ENCODE results near the gene CCSAP. TPM values are rescaled to one million over a fixed set of nuclear protein-coding genes. Genes with fewer than 3 reads are reported as not detected.

Gene CCSAP
- total RNA-seq, 1 experiment from 2014 or later: 8.5 TPM

GRCh38 chr1:229297746-229298145, 45.1 kb downstream of the CCSAP start:
- Histone ChIP-seq H3K27me3 (ENCODE audit: insufficient read depth, low read length) (no peaks in the 10 kb centered on the region), H3K56ac (ENCODE audit: insufficient read length, low read depth, low read length) (no peak overlapping the region), H4K91ac (ENCODE audit: insufficient read length, low read depth, low read length) (no peak overlapping the region)

More at GRCh38 chr1:229297746-229298145, 45.1 kb downstream of the CCSAP start:
- Histone ChIP-seq H2BK120ac (ENCODE audit: low read depth, low read length, poor library complexity, severe bottlenecking) (no peak overlapping the region), H3K4me1 (ENCODE audit: insufficient read depth, low read length) (no peaks in the 10 kb centered on the region), H3K23ac (ENCODE audit: insufficient read length, low read depth, low read length) (no peak overlapping the region), H2BK12ac (ENCODE audit: insufficient read length, low read depth, low read length) (no peak overlapping the region), H3K14ac (ENCODE audit: insufficient read depth, low read length) (no peak overlapping the region), H3K4ac (ENCODE audit: low read depth, low read length) (no peak overlapping the region), H3K18ac (ENCODE audit: insufficient read length, low read depth, low read length) (no peak overlapping the region), H4K20me1 (ENCODE audit: control insufficient read depth, insufficient read depth, insufficient read length) (no peaks in the 10 kb centered on the region), H2BK5ac (ENCODE audit: insufficient read length, low read length) (no peak overlapping the region), H3K23me2 (ENCODE audit: insufficient read length, low read depth, low read length, poor library complexity, severe bottlenecking) (no peaks in the 10 kb centered on the region), H3K4me2 (ENCODE audit: insufficient read depth, insufficient read length, low read length) (no peak overlapping the region), H3K79me2 (ENCODE audit: insufficient read depth, low read length) (no peaks in the 10 kb centered on the region), H2BK15ac (ENCODE audit: low read depth, low read length) (no peak overlapping the region), H2AFZ (ENCODE audit: low read length) (no peak overlapping the region), H2BK20ac (ENCODE audit: low read depth, low read length, poor library complexity, severe bottlenecking) (no peak overlapping the region), H3K27ac (ENCODE audit: insufficient read length, low read depth, low read length) (no peak overlapping the region), H4K5ac (ENCODE audit: insufficient read length, low read depth, low read length) (no peak overlapping the region), H4K8ac (replicated peaks; ENCODE audit: insufficient read length, low read depth, low read length) (no peak overlapping the region), H3K79me1 (ENCODE audit: insufficient read depth, low read depth, low read length, poor library complexity, severe bottlenecking) (no peaks in the 10 kb centered on the region), H2AK5ac (ENCODE audit: insufficient read length, low read length) (no peak overlapping the region), H3K9me3 (ENCODE audit: control insufficient read depth, low read depth, low read length) (no peaks in the 10 kb centered on the region), H3T11ph (ENCODE audit: low read length) (no peak overlapping the region), H3K9ac (ENCODE audit: extremely low read depth, insufficient read length, low read length) (no peak overlapping the region)
- H3K27me3 Mint-ChIP-seq (ENCODE audit: low read depth): no peaks in the 10 kb centered on the region
- H3K27ac Mint-ChIP-seq: no peak overlapping the region
- TF ChIP-seq, protein P1, sequence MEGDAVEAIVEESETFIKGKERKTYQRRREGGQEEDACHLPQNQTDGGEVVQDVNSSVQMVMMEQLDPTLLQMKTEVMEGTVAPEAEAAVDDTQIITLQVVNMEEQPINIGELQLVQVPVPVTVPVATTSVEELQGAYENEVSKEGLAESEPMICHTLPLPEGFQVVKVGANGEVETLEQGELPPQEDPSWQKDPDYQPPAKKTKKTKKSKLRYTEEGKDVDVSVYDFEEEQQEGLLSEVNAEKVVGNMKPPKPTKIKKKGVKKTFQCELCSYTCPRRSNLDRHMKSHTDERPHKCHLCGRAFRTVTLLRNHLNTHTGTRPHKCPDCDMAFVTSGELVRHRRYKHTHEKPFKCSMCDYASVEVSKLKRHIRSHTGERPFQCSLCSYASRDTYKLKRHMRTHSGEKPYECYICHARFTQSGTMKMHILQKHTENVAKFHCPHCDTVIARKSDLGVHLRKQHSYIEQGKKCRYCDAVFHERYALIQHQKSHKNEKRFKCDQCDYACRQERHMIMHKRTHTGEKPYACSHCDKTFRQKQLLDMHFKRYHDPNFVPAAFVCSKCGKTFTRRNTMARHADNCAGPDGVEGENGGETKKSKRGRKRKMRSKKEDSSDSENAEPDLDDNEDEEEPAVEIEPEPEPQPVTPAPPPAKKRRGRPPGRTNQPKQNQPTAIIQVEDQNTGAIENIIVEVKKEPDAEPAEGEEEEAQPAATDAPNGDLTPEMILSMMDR (conservative IDR thresholded peaks at IDR 0.05): no peak
- peaks cover 12 to 14% of the 10 kb centered on the region in 2 experiments for H3K4me1 Mint-ChIP-seq
- no peak overlapping the region for H3K4me3 Mint-ChIP-seq
- H3K9me3 Mint-ChIP-seq: no peaks in the 10 kb centered on the region
- no peak for DNase-seq
- H3K36me3 Mint-ChIP-seq (ENCODE audit: insufficient read depth in 1 of 3, low read depth in 3 of 3): peaks cover 12 to 32% (median 22%) of the 10 kb centered on the region in 3 experiments; a peak in 5 of 7 replicates
- WGBS (ENCODE audit: extremely low coverage, insufficient read length, low lambda C conversion rate): no CpG with 5 or more reads among the region's 1 CpG
